ENCODE data around the gene ATP2C2.
"Not testable (repeated sequence)": the region's sequence is repeated elsewhere in the genome, so short reads cannot be mapped to it uniquely, and the experiment has no call there.

Gene ATP2C2

DNA sequence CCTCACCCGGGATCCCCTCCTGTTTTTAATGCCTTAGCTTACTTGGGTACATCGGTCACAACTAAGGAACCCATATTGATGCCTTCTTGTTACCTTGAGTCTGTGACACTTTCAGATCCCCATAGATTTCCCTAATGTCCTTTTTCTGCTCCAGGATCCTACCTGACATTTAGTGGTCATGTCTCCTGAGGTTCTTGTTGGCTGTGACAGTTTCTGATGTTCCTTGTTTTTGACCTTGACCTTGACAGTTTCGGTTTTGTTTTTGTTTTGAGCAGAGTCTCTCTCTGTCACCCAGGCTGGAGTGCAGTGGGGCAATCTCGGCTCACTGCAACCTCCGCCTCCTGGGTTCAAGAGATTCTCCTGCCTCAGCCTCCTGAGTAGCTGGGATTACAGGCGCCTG is 52.2 kb downstream of the ATP2C2 start:
- DNase-seq (ENCODE audit: low read depth), result not testable (repeated sequence)

DNA sequence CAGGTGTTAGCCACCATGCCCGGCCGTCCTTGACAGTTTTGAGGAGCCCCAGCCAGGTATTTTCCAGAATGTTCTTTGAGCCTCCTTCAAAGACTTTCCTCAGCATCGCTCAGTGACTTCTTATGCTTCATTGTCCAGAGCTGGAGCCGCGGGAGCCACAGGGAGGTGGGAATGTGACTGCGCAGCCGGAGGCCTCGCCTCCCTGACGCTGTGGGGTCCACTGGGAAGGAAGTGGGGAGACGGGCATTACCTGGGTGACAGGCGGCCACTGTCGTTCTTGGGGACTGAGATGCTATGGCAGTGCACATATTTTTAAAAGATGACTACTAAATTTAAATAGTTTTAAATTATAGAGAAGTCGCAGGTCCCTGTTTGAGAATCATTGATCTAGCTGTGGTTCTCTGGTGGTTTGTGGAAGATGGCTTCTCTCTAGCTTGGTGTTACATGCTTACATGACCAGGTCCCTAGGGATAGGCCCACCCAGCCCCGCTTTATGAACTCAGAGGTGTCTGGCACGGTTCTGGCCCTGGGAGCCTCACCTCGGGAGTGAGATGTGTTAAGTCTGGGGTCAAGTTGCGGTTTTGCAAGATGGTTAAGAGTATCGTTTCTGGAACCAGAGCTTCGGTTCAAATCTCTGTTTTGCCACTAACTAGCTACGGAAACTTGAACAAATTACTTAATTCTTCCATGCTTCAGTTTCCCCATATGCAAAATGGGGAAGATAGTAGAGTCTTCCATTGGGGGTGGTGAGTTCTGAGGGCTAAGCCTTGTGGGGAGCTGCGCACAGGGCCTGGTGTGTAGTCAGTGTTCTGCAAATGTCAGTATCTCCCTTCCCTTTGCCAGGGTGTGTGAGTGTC is 53.0 kb downstream of the ATP2C2 start:
- DNase-seq (ENCODE audit: low read depth), result no peak

DNA sequence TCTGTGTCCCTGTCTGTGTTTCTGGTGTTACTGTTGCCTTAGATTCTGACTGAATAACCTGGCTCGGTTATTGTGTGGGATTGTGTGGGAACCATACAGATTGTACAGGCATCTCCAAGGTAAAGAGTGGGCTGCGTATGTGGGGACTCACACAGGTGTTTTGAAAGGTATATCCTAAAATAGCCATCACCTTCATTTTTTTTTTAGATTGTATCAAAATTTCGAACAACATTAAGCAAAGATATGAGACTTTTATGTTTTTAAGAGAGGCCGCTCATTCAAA is 53.5 kb downstream of the ATP2C2 start:
- DNase-seq (ENCODE audit: low read depth), result no peak

DNA sequence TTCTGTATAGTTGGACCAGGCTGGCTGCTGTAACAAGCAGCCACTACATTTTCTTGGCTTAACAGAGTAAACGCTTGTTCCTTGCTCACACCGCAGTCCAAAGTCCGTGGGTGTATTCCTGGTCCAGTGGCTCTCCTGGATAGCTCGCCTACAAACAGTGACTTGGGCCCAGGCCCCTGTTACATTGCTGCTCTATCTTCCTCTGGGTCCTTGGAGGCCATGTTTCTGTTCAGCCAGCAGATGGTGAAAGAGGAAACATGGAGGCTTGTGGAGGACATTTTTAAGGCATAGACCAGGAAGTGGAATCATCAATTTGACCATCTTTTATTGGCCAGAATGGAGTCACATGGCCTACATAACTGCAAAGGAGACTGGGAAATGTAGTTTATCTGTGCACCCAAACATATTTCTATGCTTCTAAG is 55.1 kb downstream of the ATP2C2 start:
- no peak for DNase-seq (ENCODE audit: low read depth)

DNA sequence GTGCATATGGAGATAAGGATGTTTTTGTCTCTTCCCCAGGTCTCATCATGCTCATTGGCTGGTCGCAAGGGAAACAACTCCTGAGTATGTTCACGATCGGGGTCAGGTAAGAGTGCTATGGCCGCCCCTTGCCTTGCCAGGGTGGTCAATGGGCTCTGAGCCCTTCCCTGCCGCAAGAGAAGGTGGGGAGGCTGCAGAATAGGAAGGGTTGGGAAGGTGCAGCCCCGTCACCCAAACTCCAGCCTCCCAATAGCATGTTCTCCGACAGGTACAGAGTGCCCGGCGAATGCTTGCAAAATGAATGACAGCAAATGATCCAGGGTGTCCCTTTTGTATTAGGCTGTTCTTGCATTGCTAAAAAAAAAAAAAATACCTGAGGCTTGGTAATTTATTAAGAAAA is 57.4 kb downstream of the ATP2C2 start:
- no peak for DNase-seq (ENCODE audit: low read depth)

DNA sequence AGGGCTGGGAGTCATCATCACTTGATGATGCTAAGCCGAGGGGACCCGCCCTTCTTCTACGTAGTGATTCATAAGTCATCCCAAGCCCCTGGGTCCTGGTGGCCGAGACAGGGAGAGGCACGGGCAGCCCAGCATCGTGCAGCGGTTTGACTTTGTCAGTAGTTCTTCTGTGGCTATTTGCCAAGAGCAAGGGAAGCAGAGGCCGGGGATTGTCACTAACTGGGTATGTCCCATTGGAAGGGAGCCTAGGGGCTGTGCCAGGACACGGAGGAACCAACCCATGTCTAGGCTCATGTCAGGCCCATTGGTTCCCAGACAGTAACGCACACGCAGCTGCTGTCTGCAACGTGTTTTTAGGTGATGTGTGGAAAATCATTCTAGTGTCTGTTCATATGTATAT is 58.5 kb downstream of the ATP2C2 start:
- DNase-seq (ENCODE audit: low read depth), result no peak

DNA sequence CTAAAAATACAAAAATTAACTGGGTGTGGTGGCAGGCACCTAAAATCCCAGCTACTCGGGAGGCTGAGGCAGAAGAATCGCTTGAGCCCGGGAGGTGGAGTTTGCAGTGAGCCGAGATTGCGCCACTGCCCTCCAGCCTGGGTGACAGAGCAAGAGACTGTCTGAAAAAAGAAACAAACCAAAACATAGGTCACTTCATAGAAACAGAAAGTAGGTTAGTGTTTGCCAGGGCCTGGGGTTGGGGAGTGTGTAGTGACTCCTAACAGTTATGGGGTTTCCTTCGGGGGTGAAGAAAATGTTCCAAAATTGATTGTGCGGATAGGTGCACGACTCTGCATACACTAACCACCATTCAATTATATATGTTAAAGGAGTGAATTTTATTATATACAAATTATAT is 59.2 kb downstream of the ATP2C2 start:
- no peak for DNase-seq (ENCODE audit: low read depth)

DNA sequence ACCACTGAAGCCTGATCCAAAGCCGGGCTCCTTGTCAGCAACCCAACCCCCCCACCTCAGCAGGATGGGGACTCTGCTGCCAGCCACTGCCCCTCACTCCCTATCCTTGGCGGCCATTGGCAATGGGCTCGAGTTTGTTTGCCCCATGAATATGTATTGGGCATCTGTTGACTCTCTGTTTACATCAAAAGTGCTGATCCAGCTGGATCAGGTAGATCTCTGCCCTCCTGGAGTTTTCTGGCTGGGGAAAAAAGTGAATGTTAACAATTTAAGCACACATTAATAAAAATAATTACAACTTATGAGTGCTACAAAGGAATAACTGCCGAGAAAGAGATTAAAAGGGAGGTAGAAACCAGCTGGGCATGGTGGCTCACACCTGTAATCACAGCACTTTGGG is 62.5 kb downstream of the ATP2C2 start:
- DNase-seq (ENCODE audit: low read depth), result no peak

DNA sequence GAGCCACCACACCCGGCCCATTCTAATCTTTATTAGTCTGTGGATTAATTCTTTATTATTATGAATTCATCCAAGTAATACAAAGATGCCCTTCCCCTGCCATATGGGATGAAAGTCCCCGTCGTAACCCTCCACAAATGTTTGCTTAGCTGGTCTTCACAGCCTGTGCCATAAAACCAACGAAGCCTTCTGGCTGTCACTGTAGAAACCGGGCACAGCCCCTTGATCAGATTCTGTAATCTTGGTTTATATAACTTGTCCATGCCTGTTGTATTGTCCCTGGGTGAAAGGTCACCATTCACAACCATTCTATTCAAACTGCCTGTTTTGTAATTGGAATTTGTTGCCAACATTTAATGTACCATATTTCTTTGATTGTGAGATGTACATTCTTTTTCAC is 66.5 kb downstream of the ATP2C2 start:
- DNase-seq (ENCODE audit: low read depth), result no peak

DNA sequence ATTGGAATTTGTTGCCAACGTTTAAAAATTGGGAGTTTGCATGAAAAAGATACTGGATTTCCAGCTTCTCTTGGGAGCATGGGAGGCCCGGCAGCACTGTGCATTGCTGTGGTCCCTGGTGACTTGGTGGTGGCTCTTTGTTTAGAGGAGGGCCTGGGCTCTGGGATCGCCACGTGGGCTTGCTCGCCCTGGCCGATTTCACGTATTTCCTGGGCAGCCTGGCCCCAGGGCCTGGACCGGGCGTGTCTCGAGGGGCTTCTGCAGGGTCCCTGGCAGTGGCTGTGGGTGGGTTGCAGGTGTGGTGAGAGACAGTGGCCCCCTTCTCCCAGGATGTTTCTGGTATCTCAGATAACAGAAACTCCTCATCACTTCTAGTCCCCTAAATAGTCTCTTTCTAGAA is 67.9 kb downstream of the ATP2C2 start:
- DNase-seq (ENCODE audit: low read depth), result no peak

DNA sequence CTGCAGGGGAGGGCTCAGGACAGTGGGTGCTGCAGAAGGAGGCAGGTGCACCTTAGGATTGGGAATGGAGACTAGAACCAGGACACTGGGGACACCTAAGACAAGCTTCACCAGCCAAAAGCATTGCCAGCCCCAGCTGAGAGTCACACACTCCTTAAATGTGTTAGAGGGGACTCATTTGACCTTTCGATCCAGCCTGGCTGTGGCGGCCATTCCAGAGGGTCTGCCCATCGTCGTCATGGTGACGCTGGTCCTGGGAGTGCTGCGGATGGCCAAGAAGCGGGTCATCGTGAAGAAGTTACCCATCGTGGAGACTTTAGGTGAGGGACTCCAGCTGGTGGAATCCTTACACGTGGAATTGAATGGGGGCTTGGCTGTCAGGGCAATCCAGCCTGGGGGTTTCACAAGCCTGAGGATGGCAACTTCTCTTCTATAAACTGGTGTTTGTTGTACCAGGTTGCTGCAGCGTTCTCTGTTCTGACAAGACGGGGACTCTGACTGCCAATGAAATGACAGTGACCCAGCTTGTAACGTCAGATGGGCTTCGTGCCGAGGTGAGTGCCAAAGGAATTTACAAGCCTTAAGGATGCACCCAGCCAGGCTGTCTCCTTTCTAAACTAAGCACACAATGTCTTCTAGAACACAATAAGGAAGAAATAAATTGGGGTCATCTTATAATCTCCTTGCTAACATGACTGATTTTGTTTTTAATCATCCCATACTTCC is 70.8 kb downstream of the ATP2C2 start:
- DNase-seq (ENCODE audit: low read depth), result no peak

DNA sequence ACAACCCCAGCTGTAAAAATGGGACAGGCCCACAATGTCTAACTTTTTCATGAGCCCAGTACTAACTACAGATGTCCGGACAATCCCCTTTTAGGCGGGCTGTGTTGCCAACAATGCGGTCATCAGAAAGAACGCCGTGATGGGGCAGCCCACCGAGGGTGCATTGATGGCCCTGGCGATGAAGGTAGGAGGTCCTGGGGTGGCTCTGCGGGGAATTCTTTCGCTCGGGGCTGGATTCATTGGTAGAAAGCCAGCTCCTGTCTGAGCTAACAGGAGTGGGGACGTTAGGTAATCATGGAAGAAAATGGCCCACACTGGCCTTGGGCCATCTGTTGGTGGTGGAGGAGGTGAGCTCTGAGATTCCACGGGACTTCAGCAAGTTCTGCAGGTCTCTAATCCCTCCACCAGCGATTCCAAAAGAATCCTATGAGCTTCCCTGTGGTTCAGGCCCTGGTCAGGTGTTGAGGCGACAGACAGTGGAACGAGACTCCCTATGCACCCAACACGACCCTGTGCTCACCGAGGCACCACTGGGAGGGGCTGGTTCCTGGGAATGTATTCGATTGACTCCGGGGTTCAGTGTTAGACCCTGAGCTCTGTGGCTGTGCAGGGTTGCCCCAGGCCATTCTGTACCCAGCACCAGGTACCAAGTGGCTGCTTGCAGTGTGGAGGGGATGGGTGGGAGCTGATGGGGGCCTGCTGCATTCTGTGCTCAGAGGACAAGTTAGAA is 74.2 kb downstream of the ATP2C2 start:
- DNase-seq (ENCODE audit: low read depth), result no peak

DNA sequence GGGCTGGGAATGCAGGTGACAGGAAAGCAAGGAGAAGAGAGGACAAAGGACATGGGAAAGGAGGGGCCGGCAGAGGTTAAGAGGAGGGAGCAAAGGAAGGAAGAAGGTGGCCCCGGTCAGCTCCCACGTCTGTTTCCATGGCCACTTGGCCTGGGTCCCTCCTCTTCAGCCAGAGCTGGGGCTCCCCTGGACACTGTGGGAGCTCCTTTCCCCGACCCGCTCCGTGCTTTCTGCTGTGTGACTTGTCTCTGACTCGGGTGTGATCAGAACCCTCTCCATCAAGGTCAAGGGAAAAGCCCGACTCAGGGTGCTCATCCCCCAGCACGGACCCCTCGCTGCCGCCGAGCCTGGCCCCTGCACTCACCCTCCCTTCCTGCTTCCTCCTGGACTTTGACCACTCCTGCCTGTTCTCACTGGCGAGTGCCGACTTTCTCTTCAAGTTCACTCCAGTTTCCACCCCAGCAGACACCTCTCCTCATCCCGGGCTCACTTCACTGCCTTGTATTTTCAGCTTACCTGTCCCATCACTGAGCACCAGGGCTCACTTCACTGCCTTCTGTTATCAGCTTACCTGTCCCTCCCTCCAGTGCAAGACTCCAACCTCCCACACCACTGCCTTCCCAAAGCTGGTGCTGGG is 74.9 kb downstream of the ATP2C2 start:
- DNase-seq (ENCODE audit: low read depth), result no peak

DNA sequence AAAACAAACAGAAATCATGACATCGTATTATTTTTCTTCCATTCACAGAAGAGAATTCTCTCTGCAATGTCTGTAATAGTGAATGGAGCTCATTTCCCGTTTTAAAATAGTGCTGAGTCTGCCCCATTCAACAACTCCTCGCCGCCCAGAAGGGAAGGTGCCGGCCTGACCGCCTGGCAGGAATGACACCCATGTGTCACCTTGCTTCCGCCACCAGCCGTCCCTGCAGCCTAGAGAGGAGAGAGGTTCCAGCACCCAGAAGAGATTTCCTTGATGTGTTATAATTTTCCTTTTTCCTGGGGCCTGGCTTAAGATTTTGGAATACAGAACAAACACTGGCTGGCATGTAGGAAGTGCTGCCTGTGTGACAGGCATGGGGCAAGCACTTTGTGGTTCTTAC is 76.1 kb downstream of the ATP2C2 start:
- no peak for DNase-seq (ENCODE audit: low read depth)

DNA sequence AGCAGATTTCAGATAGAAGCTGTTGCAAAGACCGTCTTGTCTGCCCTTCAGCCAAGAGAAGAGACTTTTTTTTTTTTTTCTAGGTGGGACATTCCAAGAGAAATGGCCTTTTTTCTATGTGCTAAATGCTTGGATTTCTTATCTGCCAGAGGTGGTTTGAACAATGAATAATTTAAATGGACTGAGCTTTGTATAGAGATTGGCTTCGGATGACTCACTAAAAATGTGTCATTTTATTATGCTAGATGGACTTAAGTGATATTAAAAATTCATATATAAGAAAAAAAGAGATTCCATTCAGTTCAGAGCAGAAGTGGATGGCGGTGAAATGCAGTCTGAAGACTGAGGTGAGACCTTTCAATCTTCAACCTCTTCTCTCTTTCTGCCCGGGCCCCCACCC is 77.7 kb downstream of the ATP2C2 start:
- no peak for DNase-seq (ENCODE audit: low read depth)

DNA sequence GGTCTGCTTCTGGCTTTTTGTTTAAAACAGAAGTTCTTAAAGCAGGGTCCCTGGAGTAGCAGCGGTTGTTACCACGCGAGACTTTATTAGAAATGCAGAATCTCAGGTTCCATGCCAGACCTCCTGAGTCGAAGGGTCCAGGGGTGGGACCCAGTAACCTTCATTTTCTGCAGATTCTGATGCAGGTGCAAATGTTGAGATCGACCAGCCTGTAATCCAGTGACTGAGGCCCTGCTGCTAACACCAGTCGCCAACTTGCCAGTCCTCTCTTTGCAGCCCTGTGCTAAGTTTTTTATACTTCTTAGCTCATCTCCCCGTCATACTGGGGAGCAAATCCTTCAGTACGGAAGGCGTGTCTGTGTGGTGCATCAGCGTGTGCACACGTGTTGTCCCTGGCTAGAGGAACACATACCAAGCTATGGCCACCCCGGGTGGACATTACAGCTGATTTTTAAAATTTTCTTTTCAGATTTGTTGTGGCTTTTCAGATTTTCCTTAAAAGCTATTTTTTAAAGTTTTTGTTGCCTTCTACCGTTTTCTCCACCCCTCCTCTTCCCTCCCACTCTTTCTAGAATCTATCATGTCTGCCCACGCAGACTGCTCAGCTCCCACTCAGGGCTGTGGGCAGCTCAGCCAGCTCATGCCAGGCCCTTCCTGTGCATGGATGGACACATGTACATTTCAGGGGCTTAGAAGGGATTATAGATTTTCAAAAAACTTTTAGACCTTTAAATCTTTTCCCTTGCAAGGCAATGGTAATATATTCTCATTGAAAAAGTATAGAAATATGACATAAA is 78.5 kb downstream of the ATP2C2 start:
- no peak for DNase-seq (ENCODE audit: low read depth)

DNA sequence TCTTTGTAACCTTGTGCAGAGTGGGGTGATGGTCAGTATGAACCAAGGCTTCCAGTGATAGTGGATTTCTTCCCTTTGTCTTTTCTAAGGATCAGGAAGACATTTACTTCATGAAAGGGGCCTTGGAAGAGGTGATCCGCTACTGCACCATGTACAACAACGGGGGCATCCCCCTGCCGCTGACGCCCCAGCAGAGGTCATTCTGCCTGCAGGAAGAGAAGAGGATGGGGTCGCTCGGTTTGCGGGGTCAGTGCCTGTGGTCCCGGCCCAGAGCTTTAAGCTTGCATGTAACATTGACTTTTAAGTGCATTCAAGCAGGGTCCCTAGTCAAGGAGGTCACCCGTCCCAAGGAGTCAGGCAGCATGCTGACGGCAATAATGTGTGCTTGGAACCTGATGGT is 80.1 kb downstream of the ATP2C2 start:
- DNase-seq (ENCODE audit: low read depth), result no peak

DNA sequence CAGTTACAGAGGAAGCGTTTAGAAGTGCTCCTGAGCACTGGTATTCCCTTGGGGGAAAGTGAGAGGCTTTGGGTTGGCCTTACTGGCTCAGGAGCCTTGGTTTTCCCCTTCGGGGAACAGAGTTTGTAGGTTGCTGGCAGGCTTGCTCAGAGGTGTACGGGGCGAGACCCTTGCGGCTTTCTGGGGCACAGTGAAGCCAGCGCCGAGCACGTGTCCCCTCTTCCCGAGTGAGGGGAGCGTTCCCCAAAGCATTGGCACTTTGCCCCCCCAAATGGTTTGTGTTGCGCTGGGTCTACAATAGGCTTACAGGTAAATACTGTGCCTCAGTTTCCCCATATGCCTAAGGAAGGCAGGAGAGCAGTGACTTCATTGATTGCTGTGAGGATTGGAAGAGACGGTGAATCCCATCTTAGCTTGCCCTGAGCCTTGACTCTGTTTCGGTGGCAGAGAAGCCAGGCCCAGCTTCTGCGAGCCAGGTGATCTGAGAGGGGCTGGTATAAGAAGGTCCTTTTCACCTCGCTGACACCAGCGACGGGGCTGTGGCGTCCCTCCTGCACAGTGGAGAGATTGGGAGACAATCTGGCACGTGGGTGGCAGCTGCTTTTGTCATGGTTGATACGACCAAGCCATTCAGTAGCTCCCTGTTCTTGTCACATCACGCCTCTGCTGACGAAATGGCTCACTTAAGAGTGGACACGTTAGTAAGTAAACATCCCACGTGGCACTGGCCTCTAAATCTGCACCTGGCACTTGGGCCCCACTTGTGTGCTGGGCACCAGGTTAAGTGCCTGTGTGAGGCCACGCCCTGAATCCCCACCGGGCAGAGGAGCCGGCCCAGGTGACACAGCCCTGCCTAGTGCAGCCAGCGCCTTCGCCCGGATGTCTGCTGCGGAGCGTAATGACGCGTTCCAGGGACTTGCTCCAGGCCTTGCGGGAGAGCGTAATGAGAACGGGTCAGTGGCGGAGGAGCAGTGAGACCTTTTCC is 81.1 kb downstream of the ATP2C2 start:
- no peak for DNase-seq (ENCODE audit: low read depth)

DNA sequence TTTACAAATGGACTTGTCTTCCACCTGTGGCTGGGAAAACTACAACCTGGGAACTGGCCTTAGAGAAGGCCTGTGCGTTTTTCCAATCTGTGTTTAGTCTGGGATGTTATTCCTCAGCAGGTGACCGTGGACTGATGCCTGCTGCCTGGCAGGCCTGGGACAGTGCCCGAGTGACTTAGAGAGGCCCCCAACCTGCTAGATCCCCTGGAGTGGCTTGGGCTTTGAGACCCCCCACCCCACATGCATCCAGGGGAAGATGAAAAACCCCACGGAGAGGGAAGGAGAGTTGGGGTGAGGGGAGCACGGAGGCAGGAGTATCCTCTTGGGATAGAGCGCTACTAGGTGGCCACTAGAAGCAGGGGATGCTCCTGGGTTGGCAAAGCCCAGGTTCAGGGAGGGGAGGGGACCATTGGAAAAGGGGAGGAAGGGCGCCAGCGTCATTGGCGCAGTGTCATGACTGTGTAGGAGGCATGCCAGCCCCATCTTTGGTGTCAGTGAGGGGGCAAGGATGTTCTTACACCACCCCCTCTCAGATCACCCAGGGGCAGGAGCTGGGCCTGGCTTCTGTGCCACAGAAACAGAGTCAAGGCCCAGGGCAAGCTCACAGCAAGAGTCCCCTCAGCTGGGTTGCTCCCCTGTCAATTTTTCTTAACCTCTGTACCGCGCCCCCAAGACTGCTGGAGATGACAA is 82.0 kb downstream of the ATP2C2 start:
- no peak for DNase-seq (ENCODE audit: low read depth)

Data from GM04503 (cell line).